ENCODE data around the gene LVRN.
A peak's percentile ranks its signal among the peaks of the same experiment; 100 is the strongest.

LVRN gene

GRCh38 chr5:116025866-116026265 lies 63.6 kb downstream of the LVRN start:
- no peak for DNase-seq (ENCODE audit: low read depth)

- DNase-seq (ENCODE audit: low read depth), result peak; percentile 62
Measured at GRCh38 chr5:116032094-116032517, 69.8 kb downstream of the LVRN start, which contains the start of gene ARL14EPL. Gene ARL14EPL (plus strand): TSS chr5:116032472. CDS start chr5:116051466, 18,994 bp downstream.

- no peak for DNase-seq (ENCODE audit: low read depth)
Measured at GRCh38 chr5:116032991-116033390, 70.7 kb downstream of the LVRN start.

GRCh38 chr5:116035123-116035522 lies 72.8 kb downstream of the LVRN start:
- DNase-seq (ENCODE audit: low read depth), result no peak

GRCh38 chr5:116037236-116037822 lies 75.1 kb downstream of the LVRN start:
- no peak for DNase-seq (ENCODE audit: low read depth)

- no peak for DNase-seq (ENCODE audit: low read depth)
Measured at GRCh38 chr5:116038817-116039216, 76.5 kb downstream of the LVRN start.

GRCh38 chr5:116042375-116042774 lies 80.1 kb downstream of the LVRN start:
- DNase-seq (ENCODE audit: low read depth), result no peak

GRCh38 chr5:116044073-116044472 lies 81.8 kb downstream of the LVRN start:
- no peak for DNase-seq (ENCODE audit: low read depth)

- DNase-seq (ENCODE audit: low read depth), result no peak
Measured at GRCh38 chr5:116045821-116046220, 83.5 kb downstream of the LVRN start.

- DNase-seq (ENCODE audit: low read depth), result no peak
Measured at GRCh38 chr5:116046261-116046660, 84.0 kb downstream of the LVRN start.

- DNase-seq (ENCODE audit: low read depth), result no peak
Measured at GRCh38 chr5:116046823-116047222, 84.5 kb downstream of the LVRN start.

GRCh38 chr5:116058346-116058936 lies 96.2 kb downstream of the LVRN start:
- no peak for DNase-seq (ENCODE audit: low read depth)

- DNase-seq (ENCODE audit: low read depth), result no peak
Measured at GRCh38 chr5:116062352-116062751, 100.1 kb downstream of the LVRN start.

GRCh38 chr5:116063950-116064349 lies 101.7 kb downstream of the LVRN start:
- no peak for DNase-seq (ENCODE audit: low read depth)

GRCh38 chr5:116068028-116068632 lies 105.9 kb downstream of the LVRN start:
- DNase-seq (ENCODE audit: low read depth), result peak; percentile 35

GRCh38 chr5:116071211-116071610 lies 108.9 kb downstream of the LVRN start:
- no peak for DNase-seq (ENCODE audit: low read depth)

GRCh38 chr5:116075191-116075831 lies 113.0 kb downstream of the LVRN start:
- DNase-seq (ENCODE audit: low read depth), result no peak

- no peak for DNase-seq (ENCODE audit: low read depth)
Measured at GRCh38 chr5:116076496-116076895, 114.2 kb downstream of the LVRN start.
